Upper lobe of left lung (tissue), 6 donors: ENCODE results near the gene STX17. TPM values are rescaled to one million over a fixed set of nuclear protein-coding genes. Genes with fewer than 3 reads are reported as not detected.

Experiments used
- ATAC-seq, 2 donors: fragments of 200-7000 bp; cut with Tn5 transposase; one replicate each; pipeline ENCODE4 v1.9.1; 2022; ENCODE audit warnings: mild to moderate bottlenecking in 2 of 2, moderate library complexity in 2 of 2; ENCODE audit not compliant: low FRiP score in 2 of 2
- DNase-seq, 2 donors: peaks; one replicate each; pipeline ENCODE4 v3.0.0-alpha.2; 2019 to 2020
- H3K27ac ChIP-seq, 4 donors: fragments of 200-600 bp; sonication (generic); one replicate each; pipeline ENCODE4 v1.5.1; 2016 to 2019
- H3K27me3 ChIP-seq, 4 donors: fragments of 200-600 bp; sonication (generic); one replicate each; pipeline ENCODE4 v1.5.1; 2017 to 2019
- H3K36me3 ChIP-seq, 4 donors: fragments of 200-600 bp; sonication (generic); one replicate each; pipeline ENCODE4 v1.5.1; 2016 to 2019
- H3K4me1 ChIP-seq, 4 donors: fragments of 200-600 bp; sonication (generic); one replicate each; pipeline ENCODE4 v1.5.1; 2018 to 2019
- H3K4me3 ChIP-seq, 4 donors: fragments of 200-600 bp; sonication (generic); one replicate each; pipeline ENCODE4 v1.5.1; 2017 to 2019; ENCODE audit warnings: mild to moderate bottlenecking in 2 of 4, moderate library complexity in 1 of 4
- H3K9me3 ChIP-seq, 4 donors: fragments of 200-600 bp; sonication (generic); one replicate each; pipeline ENCODE4 v1.5.1; 2018 to 2019
- EP300 ChIP-seq, 4 donors: sonication (generic); formaldehyde crosslinking; IDR thresholded peaks; one replicate each; pipeline ENCODE4 v1.5.1; 2017; ENCODE audit warnings: antibody characterized with exemption in 4 of 4, control low read depth in 2 of 4
- POLR2A ChIP-seq, 4 donors: fragments of 450-650 bp; IDR thresholded peaks; one replicate each; pipeline ENCODE4 v1.5.1; 2016 to 2017; ENCODE audit warnings: antibody characterized with exemption in 4 of 4, mild to moderate bottlenecking in 2 of 4
- POLR2AphosphoS5 ChIP-seq, 2 donors: sonication (generic); formaldehyde crosslinking; IDR thresholded peaks; one replicate each; pipeline ENCODE4 v1.5.1; 2017; ENCODE audit warnings: antibody characterized with exemption in 2 of 2
- WGBS, 2 donors: methylation state at CpG; one replicate each; pipeline ENCODE4 v1.1.5; 2017 to 2018; 5-methylcytosine and 5-hydroxymethylcytosine counted together
- total RNA-seq, 6 donors: library from RNA; depleted of rRNA in 4 of 6; stranded (reverse); fragments of >200 nt in 4 of 6; gene quantifications; one replicate each; pipeline versions ENCODE4 v1.1.0 to v1.2.1, GENCODE V29; 2016 to 2021
- TF ChIP-seq, protein P1 (sequence below), 6 experiments: fragments of 450-650 bp in 4 of 6; fragments of 200-600 bp in 2 of 6; sonication (generic) in 2 of 6; IDR thresholded peaks; one replicate each; pipeline ENCODE4 v1.5.1; 2016 to 2019; ENCODE audit warnings: antibody characterized with exemption in 6 of 6
- donor health status: DM: no; HTN: no; CAD: no; lungs with moderate emphysema.
- donor health status: DM: no; HTN: yes; CAD: no; lungs with severe emphysema.

Gene STX17
- total RNA-seq, 6 donors from 2014 or later, result 23.0 to 234 (median 35.8) TPM

DNA sequence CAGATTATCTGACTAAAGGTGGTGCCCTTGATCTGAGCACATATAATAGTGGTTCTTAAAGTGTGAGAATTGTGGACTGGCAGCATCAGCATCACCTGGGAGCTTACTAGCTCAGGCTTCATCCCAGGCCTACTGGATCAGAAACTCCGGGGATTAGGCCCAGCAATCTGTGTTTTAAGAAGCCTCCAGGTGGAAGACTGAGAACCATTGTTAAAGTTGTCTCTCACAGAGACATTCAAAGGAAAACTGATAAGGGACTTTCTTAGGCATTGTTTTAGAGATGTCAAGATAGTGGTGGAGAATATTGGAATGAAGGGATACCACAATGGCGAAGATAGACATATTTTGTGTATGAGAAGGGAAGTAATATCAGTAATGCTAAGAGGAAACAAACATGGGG, 59.5 kb downstream of the STX17 start:
- H3K36me3 ChIP-seq, result peaks cover 0 to 66% (median 4%) of the 10 kb centered on the region in 4 donors
- no peak overlapping the region for H3K4me3 ChIP-seq
- DNase-seq (no peak), ATAC-seq (no peak)
- no peak overlapping the region for H3K27ac ChIP-seq
- WGBS, 2 donors, result 78 to 90% methylated on average over 2 of the region's 2 CpGs
- TF ChIP-seq EP300 (IDR thresholded peaks at IDR 0.05), result no peak
- TF ChIP-seq POLR2A (IDR thresholded peaks at IDR 0.05), result no peak
- no peak for TF ChIP-seq POLR2AphosphoS5 (IDR thresholded peaks at IDR 0.05)
- TF ChIP-seq, protein P1, sequence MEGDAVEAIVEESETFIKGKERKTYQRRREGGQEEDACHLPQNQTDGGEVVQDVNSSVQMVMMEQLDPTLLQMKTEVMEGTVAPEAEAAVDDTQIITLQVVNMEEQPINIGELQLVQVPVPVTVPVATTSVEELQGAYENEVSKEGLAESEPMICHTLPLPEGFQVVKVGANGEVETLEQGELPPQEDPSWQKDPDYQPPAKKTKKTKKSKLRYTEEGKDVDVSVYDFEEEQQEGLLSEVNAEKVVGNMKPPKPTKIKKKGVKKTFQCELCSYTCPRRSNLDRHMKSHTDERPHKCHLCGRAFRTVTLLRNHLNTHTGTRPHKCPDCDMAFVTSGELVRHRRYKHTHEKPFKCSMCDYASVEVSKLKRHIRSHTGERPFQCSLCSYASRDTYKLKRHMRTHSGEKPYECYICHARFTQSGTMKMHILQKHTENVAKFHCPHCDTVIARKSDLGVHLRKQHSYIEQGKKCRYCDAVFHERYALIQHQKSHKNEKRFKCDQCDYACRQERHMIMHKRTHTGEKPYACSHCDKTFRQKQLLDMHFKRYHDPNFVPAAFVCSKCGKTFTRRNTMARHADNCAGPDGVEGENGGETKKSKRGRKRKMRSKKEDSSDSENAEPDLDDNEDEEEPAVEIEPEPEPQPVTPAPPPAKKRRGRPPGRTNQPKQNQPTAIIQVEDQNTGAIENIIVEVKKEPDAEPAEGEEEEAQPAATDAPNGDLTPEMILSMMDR (IDR thresholded peaks at IDR 0.05), result no peak
- H3K27me3 ChIP-seq, result no peaks in the 10 kb centered on the region
- H3K9me3 ChIP-seq, result no peaks in the 10 kb centered on the region
- H3K4me1 ChIP-seq, result no peaks in the 10 kb centered on the region

DNA sequence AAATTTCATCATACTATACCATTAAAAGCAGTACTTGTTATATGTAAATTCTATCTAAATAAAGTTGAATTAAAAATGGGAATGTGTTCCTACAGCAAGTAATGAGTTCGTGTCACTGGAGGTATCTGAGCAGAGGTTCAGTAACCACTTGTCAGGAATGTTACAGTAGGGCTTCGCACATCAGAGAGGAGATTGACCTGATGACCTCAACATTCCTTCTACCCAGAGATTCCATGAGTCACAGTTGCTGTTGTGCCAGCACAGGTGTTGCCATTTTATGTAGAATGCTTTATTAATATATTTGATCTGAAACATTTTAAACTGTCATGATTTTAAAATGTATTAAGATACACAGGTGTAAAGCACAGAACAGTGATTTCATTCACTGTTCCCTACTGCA, 60.3 kb downstream of the STX17 start:
- no peak for ATAC-seq
- Histone ChIP-seq H3K4me1 (no peaks in the 10 kb centered on the region), H3K9me3 (no peaks in the 10 kb centered on the region), H3K4me3 (no peak overlapping the region), H3K27me3 (no peaks in the 10 kb centered on the region), H3K36me3 (peaks cover 0 to 60% (median 4%) of the 10 kb centered on the region in 4 donors), H3K27ac (no peak overlapping the region)
- TF ChIP-seq, protein P1 (IDR thresholded peaks at IDR 0.05), result no peak
- no peak for TF ChIP-seq POLR2A (IDR thresholded peaks at IDR 0.05)
- no peak for TF ChIP-seq EP300 (IDR thresholded peaks at IDR 0.05)
- TF ChIP-seq POLR2AphosphoS5 (IDR thresholded peaks at IDR 0.05), result no peak
- DNase-seq, result no peak
- 84 to 86% methylated on average over 2 of the region's 2 CpGs for WGBS, 2 donors

DNA sequence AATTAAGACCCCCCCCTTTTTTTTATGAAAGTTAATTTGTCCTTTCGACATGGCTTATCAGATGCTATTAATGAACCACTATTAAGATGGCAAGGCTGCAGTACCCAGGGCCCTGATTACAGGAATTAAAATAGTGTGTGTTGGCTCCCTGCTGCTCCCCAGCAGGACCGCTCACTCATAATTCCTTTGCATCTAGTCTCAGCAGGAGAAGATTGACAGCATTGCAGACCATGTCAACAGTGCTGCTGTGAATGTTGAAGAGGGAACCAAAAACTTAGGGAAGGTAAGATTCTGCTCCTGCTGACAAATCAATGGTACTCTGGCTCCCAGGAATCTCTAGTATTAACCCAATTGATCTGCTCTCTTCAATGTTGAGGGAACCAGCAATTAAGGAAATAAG, 61.0 kb downstream of the STX17 start:
- Histone ChIP-seq H3K27ac (no peak overlapping the region), H3K27me3 (no peaks in the 10 kb centered on the region), H3K9me3 (no peaks in the 10 kb centered on the region), H3K4me1 (no peaks in the 10 kb centered on the region), H3K36me3 (peaks cover 0 to 59% (median 4%) of the 10 kb centered on the region in 4 donors), H3K4me3 (no peak overlapping the region)
- 85 to 94% methylated on average over 2 of the region's 2 CpGs for WGBS, 2 donors
- DNase-seq, result no peak
- TF ChIP-seq POLR2AphosphoS5 (IDR thresholded peaks at IDR 0.05) (no peak), POLR2A (IDR thresholded peaks at IDR 0.05) (no peak), EP300 (IDR thresholded peaks at IDR 0.05) (no peak)
- TF ChIP-seq, protein P1 (IDR thresholded peaks at IDR 0.05), result no peak
- no peak for ATAC-seq

DNA sequence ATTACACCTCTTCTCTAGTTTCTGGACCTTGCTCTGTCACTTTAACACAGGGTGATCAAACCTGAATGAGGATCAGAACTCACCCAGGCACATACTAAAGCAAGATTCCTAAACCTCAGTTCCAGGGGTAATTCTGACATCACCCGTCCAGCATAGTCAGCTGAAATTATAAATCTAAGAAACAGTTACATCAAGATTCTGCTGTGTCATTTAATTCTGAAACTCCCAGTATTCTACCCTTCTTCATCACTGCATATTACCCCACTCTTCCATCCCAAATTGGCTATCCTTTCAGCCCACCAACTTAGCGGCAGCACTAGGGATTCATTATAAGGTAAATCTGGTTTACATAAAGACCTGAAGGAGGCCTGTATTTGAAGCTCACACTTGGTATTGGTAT, 64.0 kb downstream of the STX17 start:
- TF ChIP-seq, protein P1 (IDR thresholded peaks at IDR 0.05), result no peak
- TF ChIP-seq POLR2A (IDR thresholded peaks at IDR 0.05), result no peak
- no peak for TF ChIP-seq POLR2AphosphoS5 (IDR thresholded peaks at IDR 0.05)
- no peak for TF ChIP-seq EP300 (IDR thresholded peaks at IDR 0.05)
- Histone ChIP-seq H3K4me1 (no peaks in the 10 kb centered on the region), H3K36me3 (peaks cover 0 to 55% (median 4%) of the 10 kb centered on the region in 4 donors), H3K27me3 (no peaks in the 10 kb centered on the region), H3K27ac (no peak overlapping the region), H3K4me3 (no peak overlapping the region), H3K9me3 (no peaks in the 10 kb centered on the region)
- DNase-seq (no peak), ATAC-seq (no peak)
- WGBS, 2 donors, result 98 to 100% methylated on average over 2 of the region's 2 CpGs

DNA sequence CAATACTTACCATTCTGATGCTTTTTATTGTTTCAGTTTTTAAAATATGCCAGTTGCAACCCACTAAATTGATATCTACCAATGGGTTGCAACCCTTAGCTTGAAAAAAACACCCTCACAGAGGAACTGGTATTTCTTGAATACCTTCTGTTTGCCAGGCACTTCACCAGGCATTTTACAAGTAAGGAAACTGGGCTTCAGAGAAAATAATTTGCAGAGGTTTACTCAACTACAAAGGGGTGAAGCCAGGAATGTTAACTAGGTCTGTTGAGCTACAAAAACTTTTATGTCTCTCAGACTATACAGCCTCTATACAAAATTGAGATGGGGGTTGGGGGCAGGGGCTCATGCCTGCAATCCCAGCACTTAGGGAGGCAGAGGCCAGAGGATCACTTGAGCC, 65.0 kb downstream of the STX17 start:
- ATAC-seq, result peak in 1 of 2 donors; percentile 51

More for the DNA sequence above, 65.0 kb downstream of the STX17 start:
- Histone ChIP-seq H3K9me3 (no peaks in the 10 kb centered on the region), H3K27me3 (no peaks in the 10 kb centered on the region), H3K27ac (no peak overlapping the region), H3K36me3 (peaks cover 0 to 48% (median 4%) of the 10 kb centered on the region in 4 donors), H3K4me1 (no peaks in the 10 kb centered on the region), H3K4me3 (no peak overlapping the region)
- TF ChIP-seq EP300 (IDR thresholded peaks at IDR 0.05) (no peak), POLR2AphosphoS5 (IDR thresholded peaks at IDR 0.05) (no peak), POLR2A (IDR thresholded peaks at IDR 0.05) (no peak)
- TF ChIP-seq, protein P1 (IDR thresholded peaks at IDR 0.05), result no peak
- no peak for DNase-seq
